Measurements from ENCODE around the gene SLC19A3.
"Not testable (repeated sequence)": the region's sequence is repeated elsewhere in the genome, so short reads cannot be mapped to it uniquely, and the experiment has no call there.

SLC19A3 gene

DNA sequence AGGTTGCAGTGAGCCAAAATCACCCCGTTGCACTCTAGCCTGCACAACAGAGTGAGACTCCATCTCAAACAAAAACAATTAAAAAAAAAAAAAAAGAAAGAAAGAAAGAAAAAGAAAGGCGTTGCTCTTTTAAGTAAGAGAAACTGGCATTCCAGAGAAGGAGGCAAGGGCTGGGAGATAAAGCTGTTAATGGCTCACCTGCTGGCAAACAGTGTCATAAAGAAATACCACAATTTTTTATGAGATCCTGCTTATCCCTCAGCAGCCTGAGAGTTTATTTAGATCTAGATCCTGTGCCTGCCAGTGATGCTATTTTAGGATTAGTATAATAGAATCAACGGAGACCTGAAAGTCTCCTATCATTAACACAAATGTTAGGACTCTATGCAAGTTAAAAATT lies 16.3 kb downstream of the SLC19A3 start:
- no peak for DNase-seq

DNA sequence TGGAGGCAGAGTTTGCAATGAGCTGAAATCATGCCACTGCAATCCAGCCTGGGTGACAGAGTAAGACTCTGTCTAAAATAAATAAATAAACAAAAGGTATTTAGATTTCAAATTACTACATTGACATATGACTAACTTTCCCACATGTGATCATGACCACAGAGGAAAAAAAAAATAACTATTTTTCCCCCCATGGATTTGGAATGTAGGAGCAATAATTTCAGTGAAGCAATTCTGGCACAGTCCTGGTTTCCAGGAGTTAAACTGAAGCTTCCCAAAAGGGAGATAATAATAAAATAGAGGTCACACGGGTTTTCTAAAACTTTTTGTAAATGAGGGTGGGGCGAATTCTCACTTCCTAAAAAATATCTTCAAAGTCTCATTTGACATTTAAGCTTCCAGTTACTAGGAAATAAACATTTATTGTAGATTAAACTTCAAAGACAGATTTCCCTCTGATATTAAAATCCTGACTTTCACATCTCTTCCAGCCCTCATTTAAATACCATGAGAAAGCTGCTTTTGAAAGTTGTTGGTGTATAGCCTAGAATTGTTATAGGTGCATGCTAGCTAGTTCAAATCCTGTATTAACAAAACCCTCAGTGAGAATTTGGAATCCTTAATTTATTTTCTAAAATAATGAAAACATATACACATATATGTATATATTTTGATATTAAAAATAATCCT lies 20.7 kb downstream of the SLC19A3 start:
- DNase-seq: no peak

DNA sequence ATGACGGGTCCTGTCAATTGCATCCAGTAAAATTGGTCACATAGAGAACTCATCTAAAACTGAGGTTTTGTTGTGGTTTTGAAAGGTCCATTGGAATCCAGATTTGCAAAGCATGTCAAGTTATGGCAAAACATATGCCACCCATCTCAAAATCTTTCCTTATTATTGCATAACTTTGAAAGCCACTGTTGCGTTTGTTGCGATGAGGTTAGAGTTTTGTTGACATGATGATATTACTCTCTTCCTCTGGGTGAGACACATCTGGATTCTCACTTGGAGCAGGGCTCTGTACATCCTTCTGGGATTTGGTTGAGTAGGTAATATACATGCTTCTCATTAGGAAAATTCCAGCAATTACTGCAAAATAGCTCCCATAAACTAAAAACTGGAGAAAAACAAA lies 30.6 kb downstream of the SLC19A3 start:
- DNase-seq: no peak

DNA sequence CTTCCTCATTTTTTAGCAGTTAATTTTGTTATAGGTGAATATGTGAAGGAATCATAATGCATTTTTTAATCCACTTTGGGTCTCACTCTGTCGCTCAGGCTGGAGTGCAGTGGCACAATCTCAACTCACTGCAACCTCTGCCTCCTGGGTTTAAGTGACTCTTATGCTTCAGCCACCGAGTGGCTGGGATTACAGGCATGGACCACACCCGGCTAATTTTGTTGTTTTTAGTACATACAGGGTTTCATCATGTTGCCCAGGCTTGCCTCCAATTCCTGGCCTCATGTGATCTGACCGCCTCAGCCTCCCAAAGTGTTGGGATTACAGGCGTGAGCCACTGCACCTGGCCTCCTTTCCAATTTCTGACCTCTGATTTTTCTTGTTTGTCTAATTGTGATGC lies 33.6 kb downstream of the SLC19A3 start:
- DNase-seq: no peak

DNA sequence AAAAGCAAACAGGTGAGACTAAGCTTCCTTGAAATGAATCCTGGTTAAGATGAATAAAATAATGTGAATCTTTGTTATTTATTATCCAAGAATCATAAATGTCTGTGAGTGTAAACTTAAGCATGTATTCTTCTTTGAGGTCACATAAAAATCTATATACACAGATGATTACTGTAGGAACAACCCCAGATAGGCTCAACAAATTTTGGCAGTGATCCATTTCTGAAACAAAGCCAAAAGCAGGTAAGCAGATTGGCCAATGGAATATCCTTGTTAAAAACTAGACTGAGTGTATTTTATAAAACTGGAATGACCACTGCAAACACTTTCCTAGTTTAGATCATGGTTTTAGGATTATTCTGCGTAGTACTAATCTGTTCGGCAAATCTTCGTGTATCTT lies 39.9 kb downstream of the SLC19A3 start:
- DNase-seq: no peak

DNA sequence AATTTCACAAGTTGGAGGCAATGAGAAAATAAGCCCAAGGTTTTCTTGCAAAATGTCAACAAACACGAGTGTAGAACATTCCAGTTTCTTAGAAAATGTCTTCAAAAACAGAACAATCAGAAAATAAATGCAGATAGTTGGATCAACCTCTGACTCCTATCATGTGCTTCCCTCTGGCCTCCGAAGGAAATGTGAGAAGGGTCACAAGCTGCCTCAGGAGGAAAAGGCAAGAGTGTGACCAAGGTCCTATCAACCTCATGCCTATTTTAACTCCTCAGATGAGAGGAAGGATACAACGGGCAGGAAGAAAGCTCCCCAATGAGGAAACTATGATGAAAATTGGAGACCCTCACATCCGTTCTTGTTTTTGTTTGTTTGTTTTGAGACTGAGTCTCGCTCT lies 43.3 kb downstream of the SLC19A3 start:
- DNase-seq: no peak

DNA sequence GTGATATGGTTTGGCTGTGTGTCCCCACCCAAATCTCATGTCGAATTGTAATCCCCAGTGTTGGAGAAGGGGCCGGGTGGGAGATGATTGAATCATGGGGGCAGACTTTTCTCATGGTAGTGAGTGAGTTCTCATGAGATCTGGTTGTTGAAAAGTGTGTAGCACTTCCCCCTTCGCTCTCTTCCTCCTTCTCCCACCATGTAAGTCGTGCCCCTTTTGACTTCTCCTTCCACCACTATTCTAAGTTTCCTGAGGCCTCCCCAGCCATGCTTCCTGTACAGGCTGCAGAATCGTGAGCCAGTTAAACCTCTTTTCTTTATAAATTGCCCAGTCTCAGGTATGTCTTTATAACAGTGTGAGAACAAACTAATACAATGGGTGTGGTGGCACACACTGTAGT lies 44.2 kb downstream of the SLC19A3 start:
- not testable (repeated sequence) for DNase-seq

DNA sequence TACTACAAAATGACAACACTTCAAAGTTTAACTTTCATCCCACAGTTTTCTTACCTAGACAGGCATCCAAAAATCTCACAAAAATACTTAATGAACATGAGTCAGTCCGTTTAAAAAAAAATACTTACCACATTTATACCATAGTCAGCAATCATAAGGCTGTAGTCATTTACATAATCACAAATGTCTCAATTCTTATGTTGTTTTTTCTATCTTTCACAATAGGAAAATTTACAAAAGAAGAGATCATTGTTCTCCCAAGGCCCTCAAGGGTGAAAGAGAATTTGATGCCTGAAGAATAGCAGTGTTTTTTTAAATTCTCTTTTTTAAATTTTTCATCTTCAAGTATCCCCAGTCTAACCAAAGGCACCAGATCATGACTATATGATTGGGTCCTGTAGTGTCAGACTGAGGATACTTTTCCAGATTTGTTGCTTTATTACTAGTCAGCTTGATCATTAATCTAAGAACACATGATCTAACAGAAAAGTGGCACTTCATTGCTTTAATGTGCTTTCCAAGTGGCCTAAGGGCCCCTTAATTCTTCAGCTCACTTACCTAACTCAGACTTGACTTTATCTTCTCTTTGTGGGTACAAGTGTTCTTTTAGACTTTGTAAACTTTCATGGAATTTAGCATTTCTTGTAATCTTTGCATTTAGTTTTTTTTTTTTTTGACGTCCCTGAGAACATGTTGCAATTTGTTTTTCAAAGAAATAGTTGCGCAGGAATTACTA lies 46.5 kb downstream of the SLC19A3 start:
- no peak for DNase-seq

DNA sequence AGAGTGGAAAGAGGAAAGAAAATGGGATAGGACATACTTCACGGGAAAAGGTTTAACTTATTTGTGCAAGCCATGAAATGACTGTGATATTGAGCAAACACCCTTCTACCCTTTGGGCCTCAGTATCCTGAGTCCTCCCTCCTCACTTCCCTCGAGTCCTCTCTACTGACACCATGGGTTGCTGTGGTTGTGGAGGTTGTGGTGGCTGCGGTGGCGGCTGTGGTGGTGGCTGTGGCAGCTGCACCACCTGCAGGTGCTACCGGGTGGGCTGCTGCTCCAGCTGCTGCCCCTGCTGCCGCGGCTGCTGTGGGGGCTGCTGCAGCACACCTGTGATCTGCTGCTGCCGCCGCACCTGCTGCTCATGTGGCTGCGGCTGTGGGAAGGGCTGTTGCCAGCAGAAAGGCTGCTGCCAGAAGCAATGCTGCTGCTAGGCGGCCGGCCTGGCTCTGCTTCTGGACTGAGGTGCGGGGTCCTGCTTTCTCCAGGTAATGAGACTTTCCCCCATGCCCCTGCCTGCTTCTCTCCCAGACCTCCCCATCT lies 51.1 kb downstream of the SLC19A3 start, which contains the start of gene SCYGR5:
TSS of gene SCYGR5 (plus strand) at position 174 of the 540 bp plus-strand sequence. CDS start at position 174, 0 bp downstream.
- not testable (repeated sequence) for DNase-seq

DNA sequence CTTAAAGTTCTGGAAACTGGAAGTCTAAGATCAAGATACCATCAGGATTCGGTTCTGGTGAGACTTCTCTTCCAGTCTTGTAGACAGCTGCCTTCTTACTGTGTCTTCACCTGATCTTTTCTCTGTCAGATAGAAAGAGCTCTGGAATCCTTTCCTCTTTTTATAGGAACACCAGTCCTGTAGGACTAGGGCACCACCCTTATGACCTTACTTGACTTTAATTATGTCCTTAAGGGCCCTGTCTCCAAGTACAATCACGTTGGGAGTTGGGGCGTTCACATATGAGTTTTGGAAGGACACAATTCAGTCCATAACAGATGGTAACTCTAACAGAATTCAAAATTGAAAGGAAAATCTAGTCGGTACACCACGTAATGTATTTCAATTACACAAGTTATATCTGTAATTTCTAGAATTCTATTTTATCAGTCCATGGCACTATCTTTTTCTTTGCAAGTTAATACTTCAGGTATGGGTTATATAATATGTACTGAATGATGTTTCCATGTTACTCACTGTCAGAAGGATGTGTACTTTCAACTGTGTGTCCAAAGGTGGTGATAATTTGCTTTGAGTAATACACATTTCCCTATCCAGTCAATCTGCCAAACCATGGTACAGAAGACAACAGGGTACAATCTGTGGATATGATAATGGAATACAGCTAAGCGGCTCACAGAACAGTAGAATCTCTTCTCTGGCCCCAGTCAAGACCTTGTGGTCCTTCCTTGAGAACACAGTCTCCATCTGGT lies 52.5 kb downstream of the SLC19A3 start:
- DNase-seq: no peak

DNA sequence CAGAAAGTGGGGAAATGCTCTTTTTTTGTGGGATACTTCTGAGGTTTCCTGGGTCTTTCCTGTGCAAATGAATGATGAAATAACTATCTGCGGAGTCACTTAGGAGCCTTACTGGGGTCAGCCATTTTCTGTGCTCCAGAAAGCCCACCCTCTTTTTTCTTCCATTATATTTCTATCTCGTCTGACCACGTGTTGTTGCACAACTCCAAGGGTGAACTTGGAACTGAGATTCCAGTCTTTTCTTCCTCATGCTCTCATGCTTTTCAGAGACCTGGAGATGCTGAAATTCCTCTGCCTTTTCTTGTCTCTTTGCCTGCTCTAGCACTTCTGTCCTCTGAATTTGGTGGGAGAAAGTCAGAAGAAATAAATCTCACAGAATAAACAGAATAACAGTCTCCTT lies 56.0 kb downstream of the SLC19A3 start:
- DNase-seq: no peak

DNA sequence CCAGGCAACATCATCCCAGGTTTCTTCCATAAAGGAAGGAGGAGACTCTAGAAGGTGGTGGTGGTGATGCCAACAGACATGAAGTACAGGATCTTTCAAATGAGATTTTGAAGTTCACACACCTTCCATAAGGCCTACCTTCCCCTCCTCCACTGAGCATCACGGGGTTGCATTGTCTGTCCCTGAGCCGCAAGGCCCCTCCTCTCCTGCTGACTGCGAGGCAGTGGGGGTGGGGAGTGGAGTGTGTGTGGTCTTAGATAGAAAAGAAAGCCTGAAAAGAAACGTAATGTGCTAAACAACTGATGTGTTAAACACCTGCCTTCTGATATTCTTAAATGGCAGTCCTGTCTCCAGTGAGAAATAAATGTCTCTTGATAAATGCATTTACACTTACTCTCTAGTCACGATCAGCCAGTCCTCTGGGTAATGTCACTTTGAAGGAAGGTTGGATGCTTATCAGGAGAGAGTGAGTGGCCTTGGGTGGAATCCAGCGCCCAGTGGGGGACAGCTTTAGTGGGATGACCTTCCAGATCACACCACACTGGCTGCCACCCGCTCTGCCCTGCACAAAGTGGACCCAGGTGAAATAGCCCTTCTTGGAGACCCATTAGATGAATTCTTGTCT lies 56.7 kb downstream of the SLC19A3 start:
- DNase-seq: no peak

DNA sequence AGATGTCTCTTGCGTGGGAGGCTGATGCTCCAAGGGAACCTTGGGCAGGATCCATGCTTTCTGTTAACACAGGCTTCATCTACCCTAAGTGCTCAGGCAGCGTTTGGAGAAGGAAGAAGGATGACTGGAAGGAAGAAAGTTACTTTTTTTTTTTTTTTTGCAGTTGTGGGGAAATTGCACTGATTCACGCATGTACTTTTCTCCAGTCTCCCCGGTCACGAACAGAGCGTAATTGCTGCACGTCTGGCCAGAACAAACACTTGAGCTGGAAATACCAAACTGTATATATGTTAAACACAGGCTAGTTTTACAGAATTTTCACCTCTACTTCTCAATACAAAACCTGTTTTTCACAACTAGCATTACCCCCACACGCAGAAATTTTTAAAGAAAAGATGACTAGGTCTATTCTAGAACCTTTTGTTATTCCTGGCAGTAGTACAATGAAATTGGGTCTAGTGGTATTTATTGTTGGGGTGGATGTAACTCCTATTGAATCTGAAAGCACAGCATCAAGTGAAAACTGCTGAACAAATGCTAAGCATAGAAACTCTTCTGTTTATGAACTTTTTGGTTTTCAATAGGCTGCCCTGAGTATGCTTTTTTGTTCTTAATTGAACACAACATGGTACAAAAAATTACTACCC lies 60.5 kb downstream of the SLC19A3 start:
- DNase-seq: no peak

DNA sequence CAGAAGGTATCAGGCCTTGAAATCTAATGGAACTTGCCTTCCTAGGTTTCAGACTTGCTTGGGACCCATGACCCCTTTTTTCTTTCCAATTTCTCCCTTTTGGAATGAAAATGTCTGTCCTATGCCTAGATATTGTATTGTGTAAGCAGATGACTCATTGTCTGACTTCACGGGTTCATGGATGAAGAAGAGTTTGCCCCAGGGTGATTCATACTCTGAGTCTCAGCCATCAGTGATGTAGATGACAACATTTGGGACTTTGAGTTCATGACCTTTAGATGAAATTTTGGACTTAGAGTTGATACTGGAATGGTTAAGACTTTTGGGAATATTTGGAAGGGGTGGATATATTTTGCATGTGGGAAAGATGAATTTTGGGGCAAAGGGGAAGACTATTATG lies 62.4 kb downstream of the SLC19A3 start:
- no peak for DNase-seq

DNA sequence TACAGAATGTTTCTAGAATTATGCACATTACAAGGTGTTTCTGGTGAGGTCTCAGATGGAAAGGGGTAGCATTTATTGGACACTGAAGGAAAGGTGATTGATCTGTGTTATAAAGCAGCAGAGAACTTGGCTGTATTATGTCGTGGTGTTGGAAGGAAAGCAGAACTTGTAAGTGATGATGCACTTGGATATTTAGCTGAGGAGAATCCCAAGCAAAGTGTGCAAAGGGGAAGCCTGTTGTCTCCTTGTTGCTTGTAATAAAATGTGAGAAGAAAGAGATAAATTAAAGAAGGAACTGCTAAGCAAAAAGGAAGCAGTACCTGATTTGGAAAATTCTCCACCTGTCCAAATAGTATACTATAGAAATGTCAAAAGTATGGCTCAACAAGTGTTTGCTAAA lies 63.4 kb downstream of the SLC19A3 start:
- DNase-seq: no peak

DNA sequence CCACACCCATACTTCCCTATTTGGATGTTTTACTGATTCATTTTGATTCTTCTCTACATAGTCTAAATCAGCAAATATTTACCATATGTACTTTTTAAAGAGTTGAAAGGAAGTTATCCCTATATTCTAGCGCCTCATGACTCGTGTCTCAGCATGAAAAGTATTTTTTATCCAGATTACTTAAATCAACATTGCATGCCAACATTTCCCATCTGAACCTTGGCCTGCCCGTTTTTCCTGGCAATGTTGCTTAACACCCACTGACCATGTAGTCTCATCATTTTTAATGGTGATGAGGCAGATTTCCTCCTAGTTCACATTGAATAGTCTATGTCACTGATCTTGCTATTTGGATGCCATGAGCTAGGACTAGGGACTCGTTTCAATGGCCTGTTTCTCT lies 64.4 kb downstream of the SLC19A3 start:
- no peak for DNase-seq

DNA sequence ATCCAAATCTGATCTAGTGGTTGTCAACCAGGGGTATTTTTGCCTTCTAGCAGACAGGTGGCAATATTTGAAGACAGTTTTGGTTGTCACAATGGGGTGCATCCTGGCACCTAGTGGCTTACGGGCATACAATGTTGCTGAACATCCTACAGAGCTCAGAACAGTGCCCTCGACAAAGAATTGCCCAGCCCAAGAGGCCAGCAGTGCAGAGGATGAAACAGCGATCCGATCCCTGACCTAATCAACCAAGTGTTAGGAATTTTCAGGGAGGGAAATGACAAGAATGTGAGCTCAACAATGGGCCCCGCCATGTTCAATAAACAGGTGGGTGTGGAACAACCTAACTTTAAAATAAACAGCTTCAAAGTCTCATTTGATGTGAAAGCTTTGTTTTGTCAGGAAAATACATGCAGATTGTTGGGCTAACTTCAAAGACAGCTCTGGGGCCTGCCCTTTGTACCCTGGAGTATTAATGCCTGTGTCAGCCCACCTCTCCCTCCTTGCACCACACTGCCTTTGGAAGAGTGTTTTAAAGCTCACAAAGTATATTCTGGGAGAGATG lies 73.8 kb downstream of the SLC19A3 start:
- no peak for DNase-seq

DNA sequence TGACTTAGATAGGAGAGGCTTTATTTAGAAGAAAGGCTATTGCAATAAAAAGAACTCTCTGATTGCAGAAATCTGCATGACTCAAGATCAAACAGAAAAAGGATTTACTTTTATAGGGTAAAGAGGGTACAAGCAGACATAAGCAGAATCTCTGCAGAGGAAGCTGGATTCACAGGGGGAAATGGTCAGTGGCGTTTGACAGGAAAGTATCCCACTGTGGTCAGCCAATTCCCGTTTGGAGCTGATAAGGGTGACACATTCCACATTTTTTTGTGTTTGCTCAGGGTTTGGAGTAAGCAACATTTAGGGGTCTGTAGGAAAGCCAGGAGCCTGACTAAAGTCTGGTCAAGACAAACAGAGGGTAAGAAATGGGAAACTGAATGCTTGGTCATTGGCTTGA lies 75.2 kb downstream of the SLC19A3 start:
- DNase-seq: no peak

DNA sequence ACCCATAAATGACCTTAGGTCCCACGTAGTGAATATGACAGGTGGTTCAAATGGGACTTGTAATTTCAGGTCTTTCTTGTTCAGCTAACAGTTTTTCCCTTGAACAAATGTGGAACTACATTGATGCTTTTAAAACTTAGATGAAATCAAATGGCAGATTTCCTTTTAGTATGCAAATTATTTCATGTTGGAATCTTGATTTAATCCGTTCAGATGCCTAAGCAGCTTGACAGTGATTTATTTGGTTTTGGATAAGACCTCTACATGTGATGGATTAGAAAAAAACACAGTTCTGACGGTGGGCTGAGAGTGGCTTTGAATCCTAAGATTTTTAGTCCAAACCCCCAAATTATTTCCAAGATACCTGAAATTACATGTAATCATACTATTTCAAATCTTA lies 83.6 kb downstream of the SLC19A3 start:
- no peak for DNase-seq
